Activated naive CD4-positive, alpha-beta T cell treated with anti-CD3 and anti-CD28 coated beads for 36 hours (primary cell): ENCODE results near the gene ERC2. TPM values are rescaled to one million over a fixed set of nuclear protein-coding genes. Genes with fewer than 3 reads are reported as not detected.

Experiments
- CTCF ChIA-PET: fragments of 350-600 bp; sonication (Branson Sonifier 250); formaldehyde crosslinking; loops from one replicate; lab custom pipeline; 2021; ENCODE audit warnings: antibody characterized with exemption; lab: Charles Lee
- DNase-seq: peaks from one replicate; pipeline ENCODE4 v3.0.0-alpha.2; 2020
- H3K27ac Mint-ChIP-seq: one replicate; pipeline ENCODE4 v1.8.0; 2021; ENCODE audit warnings: mild to moderate bottlenecking, mixed read lengths
- H3K27me3 Mint-ChIP-seq: one replicate; pipeline ENCODE4 v1.8.0; 2021; ENCODE audit warnings: low read depth, mixed read lengths
- H3K36me3 Mint-ChIP-seq: one replicate; pipeline ENCODE4 v1.8.0; 2021; ENCODE audit warnings: low read depth, mixed read lengths
- H3K4me1 Mint-ChIP-seq: one replicate; pipeline ENCODE4 v1.8.0; 2021; ENCODE audit warnings: low read depth, mixed read lengths
- H3K4me3 Mint-ChIP-seq: one replicate; pipeline ENCODE4 v1.8.0; 2021; ENCODE audit warnings: mild to moderate bottlenecking, moderate library complexity, mixed read lengths
- H3K9me3 Mint-ChIP-seq: one replicate; pipeline ENCODE4 v1.8.0; 2021; ENCODE audit warnings: mixed read lengths
- intact Hi-C: fragments of 100-400 bp; cut with micrococcal nuclease; formaldehyde crosslinking; loops from one replicate; pipeline ENCODE4 v1.15.1; 2023
- total RNA-seq, 2 experiments: library from RNA; stranded (reverse); gene quantifications; one replicate each; pipeline ENCODE4 v1.2.3, GENCODE V29; 2021

ERC2 gene
- total RNA-seq, 2 experiments from 2014 or later = 0.12 TPM; not detected in 1

GRCh38 chr3:55902221-55902900, 565.9 kb downstream of the ERC2 start:
- H3K4me3 Mint-ChIP-seq = no peak overlapping the region
- no peaks in the 10 kb centered on the region for H3K36me3 Mint-ChIP-seq
- intact Hi-C loops = no loop called here
- no peaks in the 10 kb centered on the region for H3K27me3 Mint-ChIP-seq
- peaks cover 2% of the 10 kb centered on the region for H3K9me3 Mint-ChIP-seq
- no peaks in the 10 kb centered on the region for H3K4me1 Mint-ChIP-seq
- CTCF ChIA-PET = interaction anchor here (0.7 kb wide), 1 partner anchor 1372 kb away, joined by 3 read pairs; no protein-coding TSS in a partner anchor
- DNase-seq = no peak
- H3K27ac Mint-ChIP-seq = no peak overlapping the region

DNA sequence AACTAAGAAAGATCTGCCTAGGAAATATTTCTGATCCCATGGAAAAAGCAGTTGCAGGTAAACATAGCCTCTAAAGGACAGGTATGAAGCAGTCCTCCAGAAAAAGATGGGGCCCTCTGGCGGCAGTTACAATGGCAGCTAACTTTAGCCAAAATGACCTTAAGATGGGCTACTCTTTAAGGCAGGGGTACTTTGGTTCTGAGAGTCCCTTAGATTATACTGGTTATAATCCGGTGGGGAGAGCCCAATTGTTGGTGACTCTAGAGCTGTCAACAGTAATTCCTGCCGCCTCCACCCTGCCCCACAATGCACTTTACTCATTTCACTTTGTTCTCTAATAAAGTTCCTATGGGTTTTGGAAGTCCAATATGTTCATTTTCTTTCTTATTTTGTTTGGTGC, 568.4 kb downstream of the ERC2 start:
- CTCF ChIA-PET = no interaction called here
- Mint-ChIP-seq H3K36me3 (no peaks in the 10 kb centered on the region), H3K27me3 (no peaks in the 10 kb centered on the region), H3K4me3 (no peak overlapping the region), H3K9me3 (no peaks in the 10 kb centered on the region), H3K4me1 (no peaks in the 10 kb centered on the region), H3K27ac (no peak overlapping the region)
- intact Hi-C loops = no loop called here
- no peak for DNase-seq

GRCh38 chr3:55897573-55898224, 570.6 kb downstream of the ERC2 start:
- CTCF ChIA-PET = interaction anchor here (0.7 kb wide), 1 partner anchor 356 kb away, joined by 3 read pairs; no protein-coding TSS in a partner anchor
- Mint-ChIP-seq H3K27ac (no peak overlapping the region), H3K4me1 (no peaks in the 10 kb centered on the region), H3K9me3 (no peaks in the 10 kb centered on the region), H3K27me3 (no peaks in the 10 kb centered on the region), H3K4me3 (no peak overlapping the region), H3K36me3 (no peaks in the 10 kb centered on the region)
- no peak for DNase-seq
- intact Hi-C loops = no loop called here

DNA sequence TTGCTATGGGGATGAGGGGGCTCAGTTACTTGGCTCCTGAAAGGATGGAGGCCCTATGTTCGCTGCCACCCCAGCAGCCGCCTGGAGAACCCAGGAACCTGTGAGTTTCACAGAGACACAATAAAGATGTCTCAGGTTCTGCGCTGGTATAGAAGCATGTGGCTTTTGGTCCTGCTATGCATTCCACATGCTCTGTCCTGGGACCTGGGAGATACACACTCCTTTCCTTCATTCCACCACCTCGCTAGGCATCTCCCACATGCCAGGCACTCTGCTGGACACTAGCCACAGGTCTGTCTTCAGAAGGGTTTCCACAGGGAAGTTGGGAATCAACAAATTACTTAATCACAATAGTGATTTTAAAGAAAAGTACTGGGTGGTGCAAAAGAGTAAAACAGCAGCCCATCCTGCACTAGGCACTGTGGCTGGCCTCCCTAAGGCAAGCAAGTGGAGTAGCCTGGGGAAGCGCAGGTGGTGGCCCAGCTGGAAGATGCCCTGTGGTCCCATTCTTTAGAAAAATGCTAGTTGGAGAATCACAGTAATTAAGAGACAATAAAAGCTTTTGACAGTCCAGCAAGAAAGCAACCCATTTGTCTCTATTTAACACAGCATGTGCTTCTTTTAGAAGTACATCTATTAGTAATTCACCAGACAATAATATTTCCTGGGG, 572.2 kb downstream of the ERC2 start:
- Mint-ChIP-seq H3K27ac (no peak overlapping the region), H3K27me3 (no peaks in the 10 kb centered on the region), H3K4me1 (no peaks in the 10 kb centered on the region), H3K36me3 (no peaks in the 10 kb centered on the region), H3K4me3 (no peak overlapping the region), H3K9me3 (no peaks in the 10 kb centered on the region)
- intact Hi-C loops = no loop called here
- DNase-seq = no peak
- CTCF ChIA-PET = no interaction called here

DNA sequence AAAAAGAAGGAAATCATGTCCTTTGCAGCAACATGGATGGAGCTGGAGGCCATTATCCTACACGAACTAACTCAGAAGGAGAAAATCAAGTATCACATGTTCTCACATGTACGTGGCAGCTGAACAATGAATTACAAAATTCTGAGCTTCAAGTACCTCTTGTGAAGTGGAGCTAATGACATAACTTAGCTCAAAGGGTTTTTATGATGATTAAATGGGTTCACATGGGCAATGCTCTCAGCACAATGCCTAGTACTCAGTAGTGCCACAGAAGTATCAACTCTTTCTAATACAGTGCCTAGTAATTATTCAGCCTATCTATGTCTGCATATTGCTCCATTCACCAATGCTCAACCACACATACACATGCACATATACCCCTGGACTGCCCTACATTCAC, 573.7 kb downstream of the ERC2 start:
- H3K4me1 Mint-ChIP-seq = no peaks in the 10 kb centered on the region
- no peak overlapping the region for H3K27ac Mint-ChIP-seq
- no peaks in the 10 kb centered on the region for H3K9me3 Mint-ChIP-seq
- H3K4me3 Mint-ChIP-seq = no peak overlapping the region
- H3K27me3 Mint-ChIP-seq = no peaks in the 10 kb centered on the region
- intact Hi-C loops = no loop called here
- no peak for DNase-seq
- CTCF ChIA-PET = no interaction called here
- H3K36me3 Mint-ChIP-seq = no peaks in the 10 kb centered on the region

- no peaks in the 10 kb centered on the region for H3K27me3 Mint-ChIP-seq
- H3K4me1 Mint-ChIP-seq = no peaks in the 10 kb centered on the region
- no peak overlapping the region for H3K4me3 Mint-ChIP-seq
- CTCF ChIA-PET = no interaction called here
- H3K27ac Mint-ChIP-seq = no peak overlapping the region
- no peak for DNase-seq
- H3K36me3 Mint-ChIP-seq = no peaks in the 10 kb centered on the region
- intact Hi-C loops = no loop called here
- H3K9me3 Mint-ChIP-seq = no peaks in the 10 kb centered on the region
Observed at GRCh38 chr3:55893045-55893664, 575.1 kb downstream of the ERC2 start.

GRCh38 chr3:55891106-55891505, 577.2 kb downstream of the ERC2 start:
- Mint-ChIP-seq H3K27me3 (no peaks in the 10 kb centered on the region), H3K36me3 (no peaks in the 10 kb centered on the region), H3K27ac (no peak overlapping the region), H3K4me3 (no peak overlapping the region), H3K4me1 (no peaks in the 10 kb centered on the region), H3K9me3 (no peaks in the 10 kb centered on the region)
- intact Hi-C loops = no loop called here
- no peak for DNase-seq
- CTCF ChIA-PET = no interaction called here

- CTCF ChIA-PET = no interaction called here
- no peaks in the 10 kb centered on the region for H3K4me1 Mint-ChIP-seq
- no peaks in the 10 kb centered on the region for H3K36me3 Mint-ChIP-seq
- DNase-seq = no peak
- intact Hi-C loops = no loop called here
- H3K27me3 Mint-ChIP-seq = no peaks in the 10 kb centered on the region
- H3K27ac Mint-ChIP-seq = no peak overlapping the region
- no peak overlapping the region for H3K4me3 Mint-ChIP-seq
- H3K9me3 Mint-ChIP-seq = no peaks in the 10 kb centered on the region
Observed at GRCh38 chr3:55888282-55888885, 579.9 kb downstream of the ERC2 start.

- Mint-ChIP-seq H3K27me3 (no peaks in the 10 kb centered on the region), H3K27ac (no peak overlapping the region), H3K36me3 (no peaks in the 10 kb centered on the region), H3K4me3 (no peak overlapping the region), H3K9me3 (no peaks in the 10 kb centered on the region), H3K4me1 (no peaks in the 10 kb centered on the region)
- CTCF ChIA-PET = no interaction called here
- no peak for DNase-seq
- intact Hi-C loops = no loop called here
Observed at GRCh38 chr3:55885721-55886120, 582.5 kb downstream of the ERC2 start.

DNA sequence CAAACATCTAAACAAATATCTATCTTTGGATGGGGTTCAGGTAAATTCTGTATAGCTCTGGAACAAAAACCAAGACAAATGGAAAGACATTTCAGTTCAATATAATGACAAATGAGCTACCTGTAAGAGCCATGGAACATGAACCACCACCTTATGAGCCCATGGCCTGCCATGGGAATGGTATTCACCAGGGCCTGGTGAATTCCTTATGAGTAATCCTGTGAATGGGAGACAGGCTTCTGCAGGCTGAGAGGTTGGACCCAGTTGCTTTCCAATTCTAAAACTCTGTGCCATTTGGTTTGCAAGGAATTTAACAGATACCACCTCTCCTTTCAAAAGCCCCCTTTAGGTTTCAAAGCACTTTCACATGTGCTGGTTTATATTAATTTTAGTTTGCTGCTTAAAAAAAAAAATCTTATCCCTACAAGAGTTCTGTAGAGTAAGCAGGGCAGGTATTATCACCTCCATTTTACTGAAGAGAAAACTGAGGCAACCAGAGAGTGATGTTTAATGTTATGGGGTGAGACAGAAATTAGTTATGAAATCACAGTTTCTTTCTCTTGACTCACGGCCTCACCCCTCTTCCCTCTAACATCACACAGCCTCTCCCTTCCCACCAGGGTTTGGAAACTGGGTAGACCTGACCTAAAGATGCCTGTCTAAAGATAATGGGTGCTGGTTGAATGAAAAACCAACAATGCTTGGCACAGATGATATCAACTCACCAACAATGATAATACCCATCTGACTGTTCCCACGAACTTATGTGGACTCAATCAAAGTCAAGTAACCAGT, 583.6 kb downstream of the ERC2 start:
- H3K27me3 Mint-ChIP-seq = no peaks in the 10 kb centered on the region
- CTCF ChIA-PET = no interaction called here
- H3K27ac Mint-ChIP-seq = no peak overlapping the region
- DNase-seq = no peak
- no peak overlapping the region for H3K4me3 Mint-ChIP-seq
- H3K9me3 Mint-ChIP-seq = no peaks in the 10 kb centered on the region
- intact Hi-C loops = no loop called here
- no peaks in the 10 kb centered on the region for H3K36me3 Mint-ChIP-seq
- H3K4me1 Mint-ChIP-seq = no peaks in the 10 kb centered on the region

DNA sequence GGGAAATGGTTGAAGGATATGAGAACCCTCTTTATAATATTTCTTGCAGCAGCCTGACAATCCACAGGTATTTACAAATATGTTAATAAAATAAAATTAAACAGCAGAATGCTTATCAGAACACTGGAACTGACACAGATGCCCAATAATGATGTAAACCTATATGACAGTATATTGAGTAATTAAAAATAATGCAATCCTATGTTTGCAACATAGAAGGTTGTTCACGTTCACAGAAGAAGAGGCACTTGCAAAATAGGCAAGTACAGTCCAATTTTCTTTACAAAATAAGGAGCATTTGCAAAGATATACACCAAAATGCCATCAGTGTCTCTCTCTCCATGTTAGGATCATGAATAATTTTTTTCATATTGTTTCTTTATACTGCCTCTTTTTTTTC, 584.2 kb downstream of the ERC2 start:
- Mint-ChIP-seq H3K27ac (no peak overlapping the region), H3K27me3 (no peaks in the 10 kb centered on the region), H3K4me1 (no peaks in the 10 kb centered on the region), H3K9me3 (no peaks in the 10 kb centered on the region), H3K36me3 (no peaks in the 10 kb centered on the region), H3K4me3 (no peak overlapping the region)
- CTCF ChIA-PET = no interaction called here
- no peak for DNase-seq
- intact Hi-C loops = no loop called here

GRCh38 chr3:55882006-55882405, 586.3 kb downstream of the ERC2 start:
- DNase-seq = no peak
- H3K36me3 Mint-ChIP-seq = no peaks in the 10 kb centered on the region
- intact Hi-C loops = no loop called here
- CTCF ChIA-PET = no interaction called here
- H3K9me3 Mint-ChIP-seq = no peaks in the 10 kb centered on the region
- H3K27ac Mint-ChIP-seq = no peak overlapping the region
- H3K4me3 Mint-ChIP-seq = no peak overlapping the region
- no peaks in the 10 kb centered on the region for H3K27me3 Mint-ChIP-seq
- H3K4me1 Mint-ChIP-seq = no peaks in the 10 kb centered on the region
